ENCODE data around the gene ZNF829. TPM values are rescaled to one million over a fixed set of nuclear protein-coding genes. Genes with fewer than 3 reads are reported as not detected.

The ZNF829 gene
- total and polyA plus RNA-seq, 2 donors (not counting 1 experiment from before 2014, with no cell fraction given) = 1.5 to 9.6 TPM

GRCh38 chr19:36847968-36848367, 68.1 kb downstream of the ZNF829 start:
- Mint-ChIP-seq H3K27me3 (no peaks in the 10 kb centered on the region), H3K27ac (no peak overlapping the region), H3K9me3 (ENCODE audit: insufficient read depth) (peaks cover 2% of the 10 kb centered on the region), H3K4me3 (no peak overlapping the region), H3K4me1 (peaks cover 3% of the 10 kb centered on the region)
- intact Hi-C loops (cut with micrococcal nuclease) = no loop called here
- H3K4me2 ChIP-seq (replicated peaks; ENCODE audit: low read depth, low read length, poor library complexity, severe bottlenecking) = no peak overlapping the region
- ChIA-PET POLR2A (no interaction called here), CTCF (interaction anchor here (3.3 kb wide), 1 partner anchor 10 kb away, joined by 23 read pairs; the partner anchor contains the start of gene ZNF790)
- no peak overlapping the region for H3K9ac ChIP-seq (ENCODE audit: low read length)
- peaks cover 75% of the 10 kb centered on the region for H3K79me2 ChIP-seq (ENCODE audit: control insufficient read depth, insufficient read depth, low read length)
- no peaks in the 10 kb centered on the region for H3K27me3 ChIP-seq (replicated peaks in 1 of 4; ENCODE audit: control extremely low read depth in 1 of 4, control insufficient read depth in 3 of 4, insufficient read depth in 4 of 4, low read length in 3 of 4)
- H3K36me3 ChIP-seq (replicated peaks in 1 of 2; ENCODE audit: control extremely low read depth in 1 of 2, control insufficient read depth in 1 of 2, extremely low read depth in 1 of 2, insufficient read depth in 2 of 2, low read length in 1 of 2) = peaks cover 0 to 5% of the 10 kb centered on the region in 2 experiments
- DNase-seq (no peak), ATAC-seq (ENCODE audit: low read depth) (no peak)
- peaks cover 0 to 12% (median 1%) of the 10 kb centered on the region in 3 donors for H3K9me3 ChIP-seq (ENCODE audit: control extremely low read depth in 1 of 3, control insufficient read depth in 2 of 3, insufficient read depth in 1 of 3, low read length in 2 of 3)
- H3K27ac ChIP-seq (ENCODE audit: low read length in 2 of 2) = peak overlapping the region in 1 of 2 donors; percentile 84
- no CpG with 5 or more reads among the region's 1 CpG for WGBS (ENCODE audit: insufficient coverage)
- H2AFZ ChIP-seq (ENCODE audit: insufficient read depth, low read depth, low read length, poor library complexity, severe bottlenecking) = no peak overlapping the region
- H3K4me1 ChIP-seq (ENCODE audit: control insufficient read depth in 2 of 2, insufficient read depth in 2 of 2, low read length in 2 of 2) = peaks cover 16 to 20% of the 10 kb centered on the region in 2 donors
- no peak for TF ChIP-seq EZH2 (IDR thresholded peaks at IDR 0.05; ENCODE audit: borderline replicate concordance, insufficient read depth, low read depth, low read length, poor library complexity, severe bottlenecking)
- no peak for TF ChIP-seq CTCF (IDR thresholded peaks at IDR 0.05)
- H4K20me1 ChIP-seq (ENCODE audit: control insufficient read depth, insufficient read depth, low read length, poor library complexity, severe bottlenecking) = no peaks in the 10 kb centered on the region
- H3K4me3 ChIP-seq (ENCODE audit: control extremely low read depth in 1 of 5, extremely low read depth in 1 of 5, insufficient read depth in 1 of 5, low read depth in 2 of 5, low read length in 4 of 5) = no peak overlapping the region

- peak overlapping the region; percentile 83 for H3K9ac ChIP-seq (ENCODE audit: low read length)
- peak overlapping the region in 1 of 2 donors; percentile 84 for H3K27ac ChIP-seq (ENCODE audit: low read length in 2 of 2)
- peaks cover 10 to 18% of the 10 kb centered on the region in 2 donors for H3K4me1 ChIP-seq (ENCODE audit: control insufficient read depth in 2 of 2, insufficient read depth in 2 of 2, low read length in 2 of 2)
- ChIA-PET POLR2A (interaction anchor here (1.4 to 3.3 kb wide), 2 partner anchors 12 to 42 kb away, joined by 12 to 41 read pairs; partner anchors contain the start of gene ZNF345), CTCF (interaction anchor here (3.1 kb wide), 1 partner anchor 11 kb away, joined by 23 read pairs; the partner anchor contains the start of gene ZNF345)
- TF ChIP-seq CTCF (IDR thresholded peaks at IDR 0.05) (no peak), EZH2 (IDR thresholded peaks at IDR 0.05; ENCODE audit: borderline replicate concordance, insufficient read depth, low read depth, low read length, poor library complexity, severe bottlenecking) (no peak)
- peaks cover 68% of the 10 kb centered on the region for H3K79me2 ChIP-seq (ENCODE audit: control insufficient read depth, insufficient read depth, low read length)
- no peak overlapping the region for H3K27ac Mint-ChIP-seq
- WGBS (ENCODE audit: insufficient coverage) = 52% methylated on average over 10 of the region's 12 CpGs
- ATAC-seq (ENCODE audit: low read depth) (no peak), DNase-seq (no peak)
- peak overlapping the region; percentile 79 to 90 (median 83) for H3K4me3 ChIP-seq (ENCODE audit: control extremely low read depth in 1 of 5, extremely low read depth in 1 of 5, insufficient read depth in 1 of 5, low read depth in 2 of 5, low read length in 4 of 5)
- peak overlapping the region; percentile 78 for H3K4me2 ChIP-seq (replicated peaks; ENCODE audit: low read depth, low read length, poor library complexity, severe bottlenecking)
- H3K36me3 ChIP-seq (replicated peaks in 1 of 2; ENCODE audit: control extremely low read depth in 1 of 2, control insufficient read depth in 1 of 2, extremely low read depth in 1 of 2, insufficient read depth in 2 of 2, low read length in 1 of 2) = peaks cover 0 to 4% of the 10 kb centered on the region in 2 experiments
- intact Hi-C loops (cut with micrococcal nuclease) = loop anchor here (1.0 to 5.0 kb wide), 6 partner anchors 11 to 460 kb away; partner anchors contain the start of genes ZFP14, ZNF345, ZNF420 and ZNF568
- H3K4me1 Mint-ChIP-seq = no peaks in the 10 kb centered on the region
- H3K9me3 ChIP-seq (ENCODE audit: control extremely low read depth in 1 of 3, control insufficient read depth in 2 of 3, insufficient read depth in 1 of 3, low read length in 2 of 3) = peaks cover 0 to 35% (median 18%) of the 10 kb centered on the region in 3 donors
- H4K20me1 ChIP-seq (ENCODE audit: control insufficient read depth, insufficient read depth, low read length, poor library complexity, severe bottlenecking) = no peaks in the 10 kb centered on the region
- peaks cover 18% of the 10 kb centered on the region for H3K9me3 Mint-ChIP-seq (ENCODE audit: insufficient read depth)
- H3K4me3 Mint-ChIP-seq = no peak overlapping the region
- H3K27me3 ChIP-seq (replicated peaks in 1 of 4; ENCODE audit: control extremely low read depth in 1 of 4, control insufficient read depth in 3 of 4, insufficient read depth in 4 of 4, low read length in 3 of 4) = no peaks in the 10 kb centered on the region
- H3K27me3 Mint-ChIP-seq = no peaks in the 10 kb centered on the region
- H2AFZ ChIP-seq (ENCODE audit: insufficient read depth, low read depth, low read length, poor library complexity, severe bottlenecking) = peak overlapping the region; percentile 90
These were observed 77.2 kb downstream of the ZNF829 start for GRCh38 chr19:36838784-36839324.
